22Rv1 (cell line): Measurements from ENCODE around the gene DCDC1.

Experiments
- H3K27ac ChIP-seq: fragments of 450-650 bp; 2 replicates; pipeline ENCODE4 v1.5.1; 2017
- CTCF ChIP-seq: fragments of 450-650 bp; IDR thresholded peaks from 2 replicates; pipeline ENCODE4 v1.5.1; 2017; ENCODE audit warnings: mild to moderate bottlenecking
- ZFX ChIP-seq: fragments of 450-650 bp; IDR thresholded peaks from 2 replicates; pipeline ENCODE4 v1.6.1; 2017; ENCODE audit warnings: antibody characterized with exemption, borderline replicate concordance

The DCDC1 gene

GRCh38 chr11:30908272-30908671 lies 461.3 kb downstream of the DCDC1 start:
- TF ChIP-seq ZFX (no peak), CTCF (no peak)
- no peak overlapping the region for H3K27ac ChIP-seq

- no peak overlapping the region for H3K27ac ChIP-seq
- TF ChIP-seq CTCF (no peak), ZFX (no peak)
These were observed 466.6 kb downstream of the DCDC1 start for GRCh38 chr11:30902929-30903328.

GRCh38 chr11:30895046-30895445 lies 474.5 kb downstream of the DCDC1 start:
- H3K27ac ChIP-seq: no peak overlapping the region
- TF ChIP-seq ZFX (no peak), CTCF (no peak)

- no peak for TF ChIP-seq CTCF
- no peak for TF ChIP-seq ZFX
- H3K27ac ChIP-seq: no peak overlapping the region
These were observed 476.2 kb downstream of the DCDC1 start for GRCh38 chr11:30893318-30893717.

GRCh38 chr11:30889143-30889794 lies 480.3 kb downstream of the DCDC1 start:
- H3K27ac ChIP-seq: no peak overlapping the region

GRCh38 chr11:30879322-30880005 lies 490.1 kb downstream of the DCDC1 start:
- H3K27ac ChIP-seq: no peak overlapping the region
- no peak for TF ChIP-seq CTCF
- no peak for TF ChIP-seq ZFX

More at GRCh38 chr11:30889143-30889794, 480.3 kb downstream of the DCDC1 start:
- TF ChIP-seq CTCF (no peak), ZFX (no peak)

- TF ChIP-seq CTCF: no peak
- TF ChIP-seq ZFX: no peak
- no peak overlapping the region for H3K27ac ChIP-seq
These were observed 491.1 kb downstream of the DCDC1 start for GRCh38 chr11:30878400-30878799.
